HK-2 (cell line): ENCODE results near the gene SEMA3F.
"Not testable (repeated sequence)": the region's sequence is repeated elsewhere in the genome, so short reads cannot be mapped to it uniquely, and the experiment has no call there.

Experiments
- DNase-seq: peaks from one replicate; pipeline ENCODE4 v3.0.0-alpha.2; 2018; ENCODE audit not compliant: unreplicated experiment

SEMA3F gene

GRCh38 chr3:50211930-50212329, 56.8 kb downstream of the SEMA3F start:
- peak; percentile 38 for DNase-seq

GRCh38 chr3:50212502-50212901, 57.4 kb downstream of the SEMA3F start:
- DNase-seq: no peak

- DNase-seq: no peak
These were observed 57.8 kb downstream of the SEMA3F start for GRCh38 chr3:50212971-50213370.

GRCh38 chr3:50213373-50213772, 58.2 kb downstream of the SEMA3F start:
- no peak for DNase-seq

GRCh38 chr3:50214824-50215223, 59.7 kb downstream of the SEMA3F start:
- no peak for DNase-seq

- DNase-seq: no peak
These were observed 60.4 kb downstream of the SEMA3F start for GRCh38 chr3:50215529-50215928.

GRCh38 chr3:50217681-50218080, 62.6 kb downstream of the SEMA3F start:
- no peak for DNase-seq

GRCh38 chr3:50218448-50218847, 63.3 kb downstream of the SEMA3F start:
- DNase-seq: no peak

- no peak for DNase-seq
These were observed 64.2 kb downstream of the SEMA3F start for GRCh38 chr3:50219285-50219684.

- DNase-seq: no peak
These were observed 65.0 kb downstream of the SEMA3F start for GRCh38 chr3:50220109-50220508.

GRCh38 chr3:50221051-50221410, 65.9 kb downstream of the SEMA3F start:
- DNase-seq: no peak

GRCh38 chr3:50221411-50222168, 66.5 kb downstream of the SEMA3F start:
- DNase-seq: no peak

- DNase-seq: no peak
These were observed 67.0 kb downstream of the SEMA3F start for GRCh38 chr3:50222169-50222528.

- DNase-seq: no peak
These were observed 69.5 kb downstream of the SEMA3F start for GRCh38 chr3:50224639-50225038.

GRCh38 chr3:50226888-50227389, 71.8 kb downstream of the SEMA3F start:
- DNase-seq: peak; percentile 58

- DNase-seq: peak; percentile 91
These were observed 72.5 kb downstream of the SEMA3F start for GRCh38 chr3:50227390-50228183.

GRCh38 chr3:50228184-50228763, 73.2 kb downstream of the SEMA3F start:
- not testable (repeated sequence) for DNase-seq

GRCh38 chr3:50229490-50229889, 74.4 kb downstream of the SEMA3F start:
- no peak for DNase-seq

GRCh38 chr3:50230104-50230793, 75.1 kb downstream of the SEMA3F start:
- DNase-seq: no peak

GRCh38 chr3:50230794-50231125, 75.6 kb downstream of the SEMA3F start:
- no peak for DNase-seq

GRCh38 chr3:50231581-50231980, 76.5 kb downstream of the SEMA3F start:
- no peak for DNase-seq

- DNase-seq: no peak
These were observed 77.2 kb downstream of the SEMA3F start for GRCh38 chr3:50232303-50232702.
